HL-60 (cell line): Measurements from ENCODE around the gene C1orf210.

Experiments
- CTCF ChIP-seq: IDR thresholded peaks from one replicate; pipeline ENCODE4 v1.5.1; 2011; ENCODE audit warnings: low read length, control low read depth, inconsistent platforms; ENCODE audit not compliant: insufficient read depth
- POLR2AphosphoS5 ChIP-seq: IDR thresholded peaks from 2 replicates; pipeline ENCODE4 v1.6.1; 2012; ENCODE audit warnings: low read depth
- REST ChIP-seq: IDR thresholded peaks from 2 replicates; pipeline ENCODE4 v1.6.1; 2012; ENCODE audit warnings: low read depth; ENCODE audit not compliant: insufficient replicate concordance

- TF ChIP-seq POLR2AphosphoS5 (no peak), CTCF (no peak), REST (no peak)
These were observed 27.0 kb downstream of the C1orf210 start for GRCh38 chr1:43258370-43258769.
